Renal cortex interstitium (tissue), 11 donors: ENCODE data around the gene PRKAG2. TPM values are rescaled to one million over a fixed set of nuclear protein-coding genes. Genes with fewer than 3 reads are reported as not detected.

Source experiments
- DNase-seq, 11 donors: peaks; one replicate each; pipeline ENCODE4 v3.0.0-alpha.2; 2013; ENCODE audit warnings: low read depth in 9 of 11, low spot score in 4 of 11; ENCODE audit errors: extremely low read depth in 1 of 11
- polyA plus RNA-seq, 3 donors: library from polyadenylated mRNA; unstranded; fragments of 120-200 nt; gene quantifications; one replicate each; pipeline ENCODE4 v1.2.1, GENCODE V29; 2013; ENCODE audit not compliant: insufficient read length in 3 of 3

The PRKAG2 gene
- polyA plus RNA-seq, 3 donors = 25.8 to 59.8 (median 37.8) TPM

GRCh38 chr7:151524845-151525244 is 352.1 kb downstream of the PRKAG2 start:
- DNase-seq = no peak

GRCh38 chr7:151524331-151524730 is 352.6 kb downstream of the PRKAG2 start:
- no peak for DNase-seq

GRCh38 chr7:151520419-151521261 is 356.3 kb downstream of the PRKAG2 start:
- no peak for DNase-seq

DNA sequence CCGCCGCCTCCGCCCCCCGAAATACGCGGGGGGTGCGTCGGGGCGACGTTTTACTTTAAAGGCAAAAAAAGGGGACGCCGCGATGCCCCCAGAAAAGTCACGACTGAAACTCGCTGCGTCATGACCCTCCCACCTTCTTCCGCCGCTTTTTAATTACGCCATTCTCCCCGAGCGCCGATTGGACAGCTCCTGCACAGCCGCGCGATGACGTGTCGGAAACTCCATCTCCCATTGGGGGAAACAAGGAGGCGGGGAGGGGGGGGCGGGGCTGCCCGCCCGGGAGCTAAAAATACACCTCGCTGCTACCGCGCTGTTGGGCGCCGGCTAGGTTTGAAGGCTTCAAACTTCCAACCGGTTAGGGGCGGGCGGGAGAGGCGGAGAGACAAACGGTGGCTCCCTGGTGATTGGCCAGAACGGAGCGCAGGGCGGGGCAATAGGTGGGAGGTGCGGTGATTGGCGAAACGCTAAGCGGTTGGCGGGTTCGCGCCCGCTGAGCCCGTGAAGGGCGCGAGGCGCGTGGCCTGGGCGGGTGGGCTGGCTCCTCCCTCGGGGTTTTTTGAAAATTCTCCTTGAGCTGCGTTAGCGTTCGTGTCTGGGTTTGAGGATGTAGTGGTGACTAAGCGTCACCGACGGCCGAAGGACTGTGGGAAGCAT is 357.0 kb downstream of the PRKAG2 start, which contains the start of gene RHEB:
TSS of gene RHEB (minus strand) at position 131 of the 654 bp plus-strand sequence. CDS start 384 bp downstream, outside the sequence.
- peak; percentile 96 to 99 (median 98) for DNase-seq

GRCh38 chr7:151518947-151519764 is 357.8 kb downstream of the PRKAG2 start:
- peak in 1 of 11 donors; percentile 9 for DNase-seq

GRCh38 chr7:151518105-151518946 is 358.6 kb downstream of the PRKAG2 start:
- DNase-seq = peak in 2 of 11 donors; percentile 20 to 30

- DNase-seq = no peak
These were observed 359.3 kb downstream of the PRKAG2 start for GRCh38 chr7:151517601-151518104.

- DNase-seq = no peak
These were observed 361.7 kb downstream of the PRKAG2 start for GRCh38 chr7:151515276-151515565.

DNA sequence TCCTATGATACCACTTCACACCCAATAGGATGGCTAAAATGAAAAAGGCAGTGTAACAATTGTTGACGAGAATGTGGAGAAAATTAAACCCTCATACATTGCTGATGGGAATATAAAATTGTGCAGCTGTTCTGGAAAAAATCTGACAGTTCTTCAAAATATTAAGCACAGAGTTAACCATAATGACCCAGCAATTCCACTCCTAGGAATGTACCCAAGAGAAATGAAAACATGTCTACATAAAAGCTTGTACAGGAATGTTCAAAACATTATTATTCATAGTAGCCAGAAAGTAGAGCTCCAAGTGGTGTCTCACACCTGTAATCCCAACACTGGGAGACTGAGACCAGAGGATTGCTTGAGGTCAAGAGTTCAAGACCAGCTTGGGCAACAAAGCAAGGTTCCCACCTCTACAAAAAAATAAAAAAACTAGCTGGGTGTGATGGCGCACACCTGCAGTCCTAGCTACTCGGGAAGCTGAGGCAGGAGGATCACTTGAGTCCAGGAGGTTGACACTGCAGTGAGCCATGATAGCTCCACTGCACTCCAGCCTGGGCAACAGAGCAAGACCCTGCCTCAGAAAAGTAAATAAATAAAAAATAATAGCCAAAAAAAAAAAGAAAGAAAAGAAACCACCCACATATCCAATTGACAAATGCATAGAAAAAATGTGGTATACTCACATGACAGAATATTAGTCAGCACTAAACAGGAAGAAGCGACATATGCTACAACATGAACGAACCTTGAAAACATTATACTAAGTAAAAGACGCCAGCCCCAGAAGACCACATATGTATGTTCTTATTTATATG is 362.2 kb downstream of the PRKAG2 start:
- DNase-seq = no peak

- no peak for DNase-seq
These were observed 363.8 kb downstream of the PRKAG2 start for GRCh38 chr7:151513133-151513532.

DNA sequence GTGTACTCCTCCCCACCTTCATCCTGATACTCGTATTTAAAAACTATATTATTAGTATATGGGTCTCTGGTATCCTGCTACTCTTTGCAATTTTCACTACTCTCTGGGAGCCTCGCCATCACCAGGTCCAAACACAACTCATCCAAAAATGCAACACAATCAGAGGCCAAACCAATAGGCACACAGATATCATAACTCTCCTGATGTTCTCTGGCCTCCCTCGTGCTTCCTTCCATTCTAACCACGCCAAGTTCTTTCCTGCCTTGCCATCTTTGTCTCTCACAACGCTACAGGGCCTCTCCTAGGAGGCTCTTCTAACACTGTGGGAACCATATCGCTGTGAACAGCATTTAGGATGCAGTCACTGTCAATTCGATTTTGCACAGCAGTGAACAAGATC is 364.6 kb downstream of the PRKAG2 start:
- no peak for DNase-seq

GRCh38 chr7:151511946-151512345 is 365.0 kb downstream of the PRKAG2 start:
- DNase-seq = no peak

DNA sequence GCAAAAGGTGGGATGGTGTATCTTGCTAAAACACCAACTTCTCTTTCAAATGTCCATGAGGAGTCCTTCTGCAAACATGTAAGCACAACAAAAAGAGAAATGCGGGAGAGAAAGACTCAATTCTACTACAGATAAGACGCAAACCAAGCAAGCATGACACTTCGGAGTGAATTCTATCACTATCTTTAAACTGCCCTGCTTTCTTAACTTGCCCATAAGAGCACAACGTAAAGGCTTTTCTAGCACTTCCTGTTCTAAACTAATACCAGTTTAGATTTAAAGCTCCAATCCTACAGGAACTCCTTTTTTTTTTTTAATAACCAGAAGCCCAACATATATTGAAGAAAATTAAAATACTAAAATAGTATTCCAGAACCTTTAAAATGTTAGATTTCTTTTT is 365.6 kb downstream of the PRKAG2 start:
- DNase-seq = no peak

GRCh38 chr7:151509670-151510333 is 367.1 kb downstream of the PRKAG2 start:
- DNase-seq = no peak

DNA sequence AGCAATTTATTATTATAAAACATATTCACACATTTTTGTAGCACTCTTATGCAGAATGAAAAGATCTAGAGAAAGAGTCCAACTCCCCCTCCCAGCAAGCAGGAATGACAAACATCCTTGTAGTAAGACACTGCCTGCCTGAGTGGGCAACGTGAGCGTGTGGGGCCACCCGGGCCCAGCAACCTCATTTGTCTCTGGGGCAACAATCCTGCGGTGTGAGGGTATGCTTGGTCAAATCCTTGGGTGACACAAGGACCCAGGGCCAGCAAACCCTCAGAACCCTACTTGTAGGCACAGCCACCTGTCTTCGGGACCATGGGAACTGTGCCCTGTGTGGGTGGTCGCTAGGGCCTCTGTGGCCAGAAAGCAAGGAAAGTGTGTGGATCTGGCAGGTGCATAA is 367.9 kb downstream of the PRKAG2 start:
- no peak for DNase-seq

DNA sequence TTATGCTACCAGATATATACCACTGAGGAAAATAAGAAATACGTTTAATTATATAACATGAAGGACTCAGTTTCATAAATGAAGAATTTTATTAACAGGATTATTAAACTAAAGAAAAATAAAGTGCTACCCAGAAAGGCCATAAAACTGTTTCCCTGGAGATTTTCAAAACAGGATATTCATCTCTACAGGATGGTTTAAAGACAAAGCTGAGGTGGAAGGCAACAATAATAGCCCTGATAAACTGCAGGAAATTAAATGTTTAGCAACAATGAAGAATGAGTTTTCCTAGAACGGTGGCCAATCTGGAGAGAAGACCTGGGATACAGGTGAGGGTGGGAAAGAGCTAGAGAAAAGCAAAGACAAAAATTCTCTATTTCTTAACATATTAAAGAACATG is 369.1 kb downstream of the PRKAG2 start:
- no peak for DNase-seq

- DNase-seq = no peak
These were observed 370.0 kb downstream of the PRKAG2 start for GRCh38 chr7:151506901-151507382.
